Lower lobe of right lung (tissue), 2 donors: ENCODE results near the gene RAPH1. TPM values are rescaled to one million over a fixed set of nuclear protein-coding genes. Genes with fewer than 3 reads are reported as not detected.

Experiments used
- ATAC-seq, 2 donors: fragments of 200-7000 bp; cut with Tn5 transposase; one replicate each; pipeline ENCODE4 v1.9.1; 2020 to 2022; ENCODE audit warnings: mild to moderate bottlenecking in 2 of 2, moderate library complexity in 2 of 2
- DNase-seq: peaks from one replicate; pipeline ENCODE4 v3.0.0-alpha.2; 2020
- H3K27ac ChIP-seq: fragments of 200-600 bp; one replicate; pipeline ENCODE4 v1.8.0; 2022
- H3K27me3 ChIP-seq: fragments of 200-600 bp; one replicate; pipeline ENCODE4 v1.8.0; 2022; ENCODE audit warnings: low read depth
- H3K36me3 ChIP-seq: fragments of 200-600 bp; one replicate; pipeline ENCODE4 v1.8.0; 2022; ENCODE audit warnings: mild to moderate bottlenecking
- H3K4me1 ChIP-seq: fragments of 200-600 bp; one replicate; pipeline ENCODE4 v1.8.0; 2022
- H3K4me3 ChIP-seq: fragments of 200-600 bp; one replicate; pipeline ENCODE4 v1.8.0; 2022; ENCODE audit warnings: mild to moderate bottlenecking
- H3K9me3 ChIP-seq: fragments of 200-600 bp; one replicate; pipeline ENCODE4 v1.8.0; 2022
- CTCF ChIP-seq: fragments of 200-600 bp; IDR thresholded peaks from one replicate; pipeline ENCODE4 v1.8.0; 2022; ENCODE audit warnings: antibody characterized with exemption, mild to moderate bottlenecking
- intact Hi-C: fragments of 100-400 bp; cut with DNase I; formaldehyde crosslinking; loops from one replicate; pipeline ENCODE4 v1.11.0; 2022
- total RNA-seq: library from RNA; stranded (reverse); fragmentation: NEBNext Ultra II Directional; extraction: Animal tissue kit (Norgen Biotek cat#: 25700); gene quantifications from one replicate; pipeline ENCODE4 v1.2.1, GENCODE V29; 2021
- donor health status: DM: no; HTN: yes; CAD: no; lungs with severe emphysema.

The RAPH1 gene
- total RNA-seq, 1 donor from 2014 or later, result 63.8 TPM

DNA sequence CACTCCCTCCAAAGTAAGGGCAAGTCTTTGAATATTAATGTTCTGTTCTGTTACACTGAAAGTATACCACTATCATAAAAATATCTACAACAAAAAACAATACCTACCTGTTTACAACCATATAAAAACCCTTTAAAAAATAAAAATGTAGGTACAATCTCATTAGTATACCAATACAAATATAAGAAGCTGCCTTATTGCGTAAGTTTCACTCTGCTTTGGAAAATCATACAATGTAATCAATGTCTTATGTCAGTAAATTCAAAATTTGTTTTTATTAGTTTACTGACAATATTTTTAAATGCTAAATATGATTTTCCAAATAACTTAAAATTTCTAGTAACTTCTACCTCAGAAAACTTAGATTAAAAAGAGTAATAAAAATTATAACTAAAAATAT, 72.8 kb downstream of the RAPH1 start:
- intact Hi-C loops, result no loop called here
- Histone ChIP-seq H3K36me3 (peaks cover 46% of the 10 kb centered on the region), H3K27ac (no peak overlapping the region), H3K9me3 (no peaks in the 10 kb centered on the region), H3K4me1 (no peaks in the 10 kb centered on the region), H3K4me3 (no peak overlapping the region), H3K27me3 (no peaks in the 10 kb centered on the region)
- no peak for ATAC-seq
- TF ChIP-seq CTCF, result no peak
- DNase-seq, result no peak

DNA sequence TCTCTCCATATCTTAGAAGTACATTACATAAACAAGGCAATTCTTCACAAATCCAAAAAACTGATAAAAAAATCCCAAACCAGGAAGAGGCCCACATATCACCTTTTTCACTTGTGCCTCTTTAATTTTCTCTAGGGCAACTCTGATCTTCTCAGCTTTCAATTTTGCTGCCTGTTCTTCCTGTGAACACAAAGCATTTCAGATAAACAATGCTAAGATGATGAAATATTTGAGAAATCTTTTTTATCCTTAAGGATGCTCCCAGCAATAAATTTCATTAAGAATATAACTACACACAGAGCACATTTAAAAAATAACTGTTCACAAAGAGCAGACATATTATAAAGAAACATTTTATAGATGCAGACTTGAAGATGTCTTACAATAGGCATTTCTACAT, 73.4 kb downstream of the RAPH1 start:
- Histone ChIP-seq H3K27me3 (no peaks in the 10 kb centered on the region), H3K27ac (no peak overlapping the region), H3K9me3 (no peaks in the 10 kb centered on the region), H3K4me3 (no peak overlapping the region), H3K36me3 (peaks cover 52% of the 10 kb centered on the region), H3K4me1 (no peaks in the 10 kb centered on the region)
- ATAC-seq (no peak), DNase-seq (no peak)
- TF ChIP-seq CTCF, result no peak
- intact Hi-C loops, result no loop called here

DNA sequence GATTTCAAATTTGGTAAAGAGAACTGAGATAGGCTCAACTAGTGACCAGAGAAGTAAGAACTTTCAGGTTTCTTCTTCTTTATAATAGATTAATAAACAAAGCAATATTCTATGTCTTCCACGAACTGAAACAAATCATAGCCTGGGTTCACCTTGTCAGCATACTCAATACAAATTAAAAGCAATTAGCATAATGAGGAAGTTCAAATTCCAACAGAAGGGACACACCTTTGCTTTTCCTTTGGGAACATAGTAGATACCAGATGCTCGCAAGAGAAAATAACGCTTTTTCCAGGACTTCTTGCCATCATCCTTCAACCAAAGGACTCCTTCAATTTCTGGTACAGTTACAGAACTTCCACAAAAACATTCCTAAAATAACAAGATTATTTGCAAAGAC, 79.9 kb downstream of the RAPH1 start:
- intact Hi-C loops, result no loop called here
- H3K27me3 ChIP-seq, result no peaks in the 10 kb centered on the region
- no peaks in the 10 kb centered on the region for H3K9me3 ChIP-seq
- H3K4me3 ChIP-seq, result no peak overlapping the region
- no peak for ATAC-seq
- peaks cover 18% of the 10 kb centered on the region for H3K4me1 ChIP-seq
- no peak for TF ChIP-seq CTCF
- H3K27ac ChIP-seq, result no peak overlapping the region
- DNase-seq, result no peak
- H3K36me3 ChIP-seq, result peaks cover 92% of the 10 kb centered on the region

- DNase-seq (no peak), ATAC-seq (peak; percentile 78 to 79)
- no peaks in the 10 kb centered on the region for H3K9me3 ChIP-seq
- no peak overlapping the region for H3K4me3 ChIP-seq
- intact Hi-C loops, result no loop called here
- no peak overlapping the region for H3K27ac ChIP-seq
- H3K27me3 ChIP-seq, result no peaks in the 10 kb centered on the region
- peaks cover 90% of the 10 kb centered on the region for H3K36me3 ChIP-seq
- TF ChIP-seq CTCF, result peak; percentile 67
- H3K4me1 ChIP-seq, result peaks cover 18% of the 10 kb centered on the region
Measured at GRCh38 chr2:203453858-203454451, 81.1 kb downstream of the RAPH1 start.

DNA sequence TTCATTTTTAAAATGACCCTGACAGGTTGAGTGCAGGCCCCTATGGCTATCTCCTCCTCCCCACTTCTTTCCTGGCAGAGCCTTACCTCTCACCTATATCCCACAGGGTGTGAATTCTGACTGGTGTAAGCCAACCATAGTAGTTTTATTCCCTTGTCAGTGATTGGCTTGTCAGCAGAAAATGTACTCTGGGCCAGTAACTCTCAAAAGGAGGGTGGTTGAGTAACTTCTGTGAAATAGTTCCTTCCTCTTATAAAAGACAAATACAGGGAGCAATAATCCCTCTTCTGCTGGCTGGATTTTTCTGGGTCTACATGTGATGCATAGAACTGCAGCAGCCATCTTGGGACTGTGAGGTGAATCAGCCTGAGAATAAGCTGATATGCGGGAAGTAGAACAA, 83.4 kb downstream of the RAPH1 start:
- Histone ChIP-seq H3K4me1 (peaks cover 18% of the 10 kb centered on the region), H3K9me3 (no peaks in the 10 kb centered on the region), H3K4me3 (no peak overlapping the region), H3K36me3 (peaks cover 90% of the 10 kb centered on the region), H3K27me3 (no peaks in the 10 kb centered on the region), H3K27ac (no peak overlapping the region)
- TF ChIP-seq CTCF, result no peak
- intact Hi-C loops, result no loop called here
- no peak for DNase-seq
- ATAC-seq, result peak; percentile 60 to 75
